Activated CD4-positive, alpha-beta memory T cell treated with anti-CD3 and anti-CD28 coated beads for 36 hours (primary cell): ENCODE results near the gene ITSN1. TPM values are rescaled to one million over a fixed set of nuclear protein-coding genes. Genes with fewer than 3 reads are reported as not detected.

Experiments
- CTCF ChIA-PET: fragments of 350-600 bp; sonication (Branson Sonifier 250); formaldehyde crosslinking; loops from one replicate; lab custom pipeline; 2021; ENCODE audit warnings: antibody characterized with exemption, inconsistent platforms; lab: Charles Lee
- POLR2A ChIA-PET: fragments of 350-600 bp; sonication (Branson Sonifier 250); formaldehyde crosslinking; loops from one replicate; lab custom pipeline; 2021; ENCODE audit warnings: antibody characterized with exemption; lab: Charles Lee
- DNase-seq: peaks from one replicate; pipeline ENCODE4 v3.0.0-alpha.2; 2020
- H3K27ac Mint-ChIP-seq: one replicate; pipeline ENCODE4 v1.8.0; 2021; ENCODE audit warnings: mixed read lengths
- H3K27me3 Mint-ChIP-seq: one replicate; pipeline ENCODE4 v1.8.0; 2021; ENCODE audit warnings: mixed read lengths
- H3K36me3 Mint-ChIP-seq: one replicate; pipeline ENCODE4 v1.8.0; 2021; ENCODE audit warnings: mixed read lengths
- H3K4me1 Mint-ChIP-seq: one replicate; pipeline ENCODE4 v1.8.0; 2021; ENCODE audit warnings: low read depth, mixed read lengths
- H3K4me3 Mint-ChIP-seq: one replicate; pipeline ENCODE4 v1.8.0; 2021; ENCODE audit warnings: mild to moderate bottlenecking, mixed read lengths
- H3K9me3 Mint-ChIP-seq: one replicate; pipeline ENCODE4 v1.8.0; 2021; ENCODE audit warnings: mixed read lengths
- intact Hi-C: fragments of 100-400 bp; cut with micrococcal nuclease; formaldehyde crosslinking; loops from one replicate; pipeline ENCODE4 v1.15.1; 2023
- total RNA-seq, 2 experiments: library from RNA; stranded (reverse); gene quantifications; one replicate each; pipeline ENCODE4 v1.2.3, GENCODE V29; 2021

Gene ITSN1
- total RNA-seq, 2 experiments from 2014 or later = 3.2 to 4.5 TPM

DNA sequence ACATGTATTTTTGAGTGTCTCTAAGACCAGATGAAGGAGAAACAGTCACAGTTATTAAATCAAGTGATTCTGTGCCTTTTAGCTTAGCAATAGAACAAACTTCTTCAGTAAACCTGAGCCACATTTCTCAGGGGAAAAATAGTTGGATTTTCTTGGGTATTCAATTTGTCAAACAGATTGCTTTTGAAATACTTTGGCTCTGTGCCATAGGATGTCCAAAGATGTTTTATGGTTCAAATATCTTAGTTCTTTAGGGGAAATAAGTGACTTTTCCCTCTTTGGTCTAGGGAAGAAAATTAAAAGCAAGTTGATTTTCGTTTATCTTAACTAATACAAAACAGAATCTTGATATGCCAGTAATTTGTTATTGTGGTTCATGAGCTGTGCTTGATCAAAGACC, 147.4 kb downstream of the ITSN1 start:
- no peak for DNase-seq
- no peaks in the 10 kb centered on the region for H3K4me1 Mint-ChIP-seq
- intact Hi-C loops = no loop called here
- CTCF ChIA-PET = no interaction called here
- no peak overlapping the region for H3K4me3 Mint-ChIP-seq
- POLR2A ChIA-PET = no interaction called here
- no peaks in the 10 kb centered on the region for H3K9me3 Mint-ChIP-seq
- H3K36me3 Mint-ChIP-seq = no peaks in the 10 kb centered on the region
- H3K27ac Mint-ChIP-seq = no peak overlapping the region
- H3K27me3 Mint-ChIP-seq = no peaks in the 10 kb centered on the region

- ChIA-PET CTCF (no interaction called here), POLR2A (no interaction called here)
- H3K27ac Mint-ChIP-seq = no peak overlapping the region
- H3K27me3 Mint-ChIP-seq = no peaks in the 10 kb centered on the region
- intact Hi-C loops = no loop called here
- no peak for DNase-seq
- H3K4me3 Mint-ChIP-seq = no peak overlapping the region
- H3K36me3 Mint-ChIP-seq = no peaks in the 10 kb centered on the region
- no peaks in the 10 kb centered on the region for H3K9me3 Mint-ChIP-seq
- no peaks in the 10 kb centered on the region for H3K4me1 Mint-ChIP-seq
Observed at GRCh38 chr21:33791073-33791472, 148.8 kb downstream of the ITSN1 start.

GRCh38 chr21:33794596-33794995, 152.3 kb downstream of the ITSN1 start:
- DNase-seq = no peak
- Mint-ChIP-seq H3K9me3 (no peaks in the 10 kb centered on the region), H3K27me3 (no peaks in the 10 kb centered on the region), H3K4me1 (no peaks in the 10 kb centered on the region), H3K4me3 (no peak overlapping the region), H3K27ac (no peak overlapping the region), H3K36me3 (no peaks in the 10 kb centered on the region)
- intact Hi-C loops = no loop called here
- ChIA-PET POLR2A (no interaction called here), CTCF (no interaction called here)

DNA sequence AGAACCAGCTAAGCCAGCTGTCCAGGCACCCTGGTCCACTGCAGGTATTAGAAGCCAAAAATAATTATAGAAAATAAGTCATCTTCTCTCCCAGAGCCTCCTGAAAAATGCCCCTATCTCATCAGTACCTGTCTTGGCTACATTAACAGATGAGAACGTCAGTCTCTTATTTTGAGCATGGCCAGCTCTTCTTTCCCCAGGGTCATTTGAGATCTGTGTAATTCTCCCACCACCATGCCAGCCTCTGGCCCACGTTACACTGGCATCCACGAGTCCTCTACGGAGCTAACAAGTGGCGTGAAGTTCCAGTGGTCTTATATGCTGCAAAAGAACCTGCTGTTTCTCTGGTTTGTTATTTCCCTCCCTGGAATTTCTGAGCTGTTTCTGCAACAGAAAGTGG, 155.3 kb downstream of the ITSN1 start:
- H3K4me3 Mint-ChIP-seq = no peak overlapping the region
- intact Hi-C loops = no loop called here
- no peaks in the 10 kb centered on the region for H3K4me1 Mint-ChIP-seq

DNA sequence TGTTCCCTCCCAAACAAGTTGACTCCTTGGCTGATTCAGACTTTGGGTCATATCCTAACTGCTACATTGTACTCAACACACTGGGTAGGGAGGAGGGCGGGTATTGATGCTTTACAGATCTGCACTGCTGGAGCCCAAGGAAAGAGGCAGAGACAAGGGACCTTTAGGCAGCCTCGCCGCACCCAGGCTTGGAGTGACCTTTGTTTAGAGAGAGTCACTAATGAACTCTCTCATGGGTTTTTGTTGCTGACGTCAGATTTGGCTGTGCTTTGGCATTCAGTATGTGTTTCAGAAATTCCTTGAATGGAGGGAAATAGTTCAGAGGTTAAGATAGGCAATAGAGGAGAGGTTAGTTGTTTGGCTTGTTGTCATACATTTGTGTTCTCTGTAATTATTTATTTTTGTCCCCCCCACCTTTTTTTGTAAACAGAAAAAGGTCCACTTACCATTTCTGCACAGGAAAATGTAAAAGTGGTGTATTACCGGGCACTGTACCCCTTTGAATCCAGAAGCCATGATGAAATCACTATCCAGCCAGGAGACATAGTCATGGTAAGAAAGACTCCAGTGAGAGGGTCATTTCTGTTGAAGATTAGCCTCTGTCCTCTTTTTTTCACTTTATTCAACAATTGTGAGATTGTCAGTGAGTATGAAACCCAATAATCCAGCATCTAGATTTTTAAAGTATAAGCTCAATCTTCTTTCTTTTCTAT, 157.2 kb downstream of the ITSN1 start:
- CTCF ChIA-PET = no interaction called here
- H3K27me3 Mint-ChIP-seq = no peaks in the 10 kb centered on the region
- no peak overlapping the region for H3K27ac Mint-ChIP-seq

More for the DNA sequence above, 155.3 kb downstream of the ITSN1 start:
- ChIA-PET CTCF (no interaction called here), POLR2A (no interaction called here)
- no peaks in the 10 kb centered on the region for H3K9me3 Mint-ChIP-seq
- DNase-seq = no peak
- no peak overlapping the region for H3K27ac Mint-ChIP-seq
- no peaks in the 10 kb centered on the region for H3K27me3 Mint-ChIP-seq
- no peaks in the 10 kb centered on the region for H3K36me3 Mint-ChIP-seq

DNA sequence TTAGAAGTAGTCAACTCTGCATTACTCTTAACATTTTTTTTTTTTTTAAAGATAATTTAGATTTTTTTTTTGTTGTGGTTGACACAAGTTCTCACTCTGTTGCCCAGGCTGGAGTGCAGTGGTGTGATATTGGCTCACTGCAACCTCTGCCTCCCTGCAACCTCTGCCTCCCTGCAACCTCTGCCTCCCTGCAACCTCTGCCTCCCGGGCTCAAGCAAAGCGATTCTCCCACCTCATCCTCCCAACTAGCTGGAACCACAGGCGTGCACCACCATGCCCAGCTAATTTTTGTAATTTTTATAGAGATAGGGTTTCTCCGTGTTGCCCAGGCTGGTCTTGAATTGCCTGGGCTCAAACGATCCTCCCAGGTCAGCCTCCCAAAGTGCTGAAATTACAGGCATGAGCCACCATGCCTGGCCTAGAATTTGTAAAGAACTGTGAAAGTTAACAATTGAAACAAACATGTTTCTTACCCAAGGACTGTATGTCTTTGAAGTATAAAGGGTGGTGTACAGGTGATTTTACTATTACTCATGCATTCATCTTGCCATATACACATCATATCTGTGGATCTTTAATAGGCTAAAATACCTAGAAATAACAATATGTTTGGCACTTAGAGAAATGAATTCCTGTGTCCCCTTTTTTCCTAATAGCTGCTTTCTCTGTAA, 158.6 kb downstream of the ITSN1 start:
- intact Hi-C loops = no loop called here
- Mint-ChIP-seq H3K4me3 (no peak overlapping the region), H3K4me1 (no peaks in the 10 kb centered on the region), H3K27me3 (no peaks in the 10 kb centered on the region), H3K9me3 (no peaks in the 10 kb centered on the region), H3K36me3 (no peaks in the 10 kb centered on the region), H3K27ac (no peak overlapping the region)
- no peak for DNase-seq
- ChIA-PET CTCF (interaction anchor here (0.9 kb wide), 1 partner anchor 472 kb away, joined by 5 read pairs; no protein-coding TSS in a partner anchor), POLR2A (no interaction called here)

More for the DNA sequence above, 157.2 kb downstream of the ITSN1 start:
- intact Hi-C loops = no loop called here
- Mint-ChIP-seq H3K4me1 (no peaks in the 10 kb centered on the region), H3K36me3 (no peaks in the 10 kb centered on the region), H3K9me3 (no peaks in the 10 kb centered on the region), H3K4me3 (no peak overlapping the region)
- DNase-seq = no peak
- POLR2A ChIA-PET = interaction anchor here (0.6 kb wide), 1 partner anchor 418 kb away, joined by 3 read pairs; no protein-coding TSS in a partner anchor

- no peaks in the 10 kb centered on the region for H3K27me3 Mint-ChIP-seq
- DNase-seq = peak; percentile 11
- no peaks in the 10 kb centered on the region for H3K9me3 Mint-ChIP-seq
- H3K27ac Mint-ChIP-seq = no peak overlapping the region
- no peaks in the 10 kb centered on the region for H3K4me1 Mint-ChIP-seq
- ChIA-PET CTCF (interaction anchor here (0.9 kb wide), 1 partner anchor 472 kb away, joined by 5 read pairs; no protein-coding TSS in a partner anchor), POLR2A (no interaction called here)
- H3K36me3 Mint-ChIP-seq = no peaks in the 10 kb centered on the region
- no peak overlapping the region for H3K4me3 Mint-ChIP-seq
- intact Hi-C loops = no loop called here
Observed at GRCh38 chr21:33801424-33802405, 159.4 kb downstream of the ITSN1 start.

DNA sequence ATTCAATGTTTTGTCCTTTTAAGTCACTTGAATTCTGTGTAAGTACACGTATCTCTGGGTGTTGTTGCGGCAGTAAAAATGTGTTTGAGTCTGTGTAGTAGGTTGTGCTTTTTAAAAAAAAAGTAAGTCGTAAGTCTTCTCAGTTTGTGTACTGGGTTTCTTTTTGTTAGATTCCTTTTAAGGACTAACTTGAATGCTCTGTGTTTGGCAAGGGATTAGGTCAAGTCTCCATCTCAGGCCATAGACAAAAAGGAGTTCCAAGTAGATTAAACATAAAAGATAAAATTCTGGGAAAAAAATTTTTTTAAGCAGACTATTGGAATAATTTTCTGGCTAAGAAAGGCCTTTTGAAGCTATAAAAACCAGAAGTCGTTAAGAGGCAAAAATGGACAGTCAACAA, 160.2 kb downstream of the ITSN1 start:
- CTCF ChIA-PET = no interaction called here
- H3K4me1 Mint-ChIP-seq = no peaks in the 10 kb centered on the region
- intact Hi-C loops = no loop called here
- no peaks in the 10 kb centered on the region for H3K9me3 Mint-ChIP-seq
- DNase-seq = no peak
- POLR2A ChIA-PET = no interaction called here
- H3K27ac Mint-ChIP-seq = no peak overlapping the region
- no peaks in the 10 kb centered on the region for H3K27me3 Mint-ChIP-seq
- no peaks in the 10 kb centered on the region for H3K36me3 Mint-ChIP-seq
- H3K4me3 Mint-ChIP-seq = no peak overlapping the region

DNA sequence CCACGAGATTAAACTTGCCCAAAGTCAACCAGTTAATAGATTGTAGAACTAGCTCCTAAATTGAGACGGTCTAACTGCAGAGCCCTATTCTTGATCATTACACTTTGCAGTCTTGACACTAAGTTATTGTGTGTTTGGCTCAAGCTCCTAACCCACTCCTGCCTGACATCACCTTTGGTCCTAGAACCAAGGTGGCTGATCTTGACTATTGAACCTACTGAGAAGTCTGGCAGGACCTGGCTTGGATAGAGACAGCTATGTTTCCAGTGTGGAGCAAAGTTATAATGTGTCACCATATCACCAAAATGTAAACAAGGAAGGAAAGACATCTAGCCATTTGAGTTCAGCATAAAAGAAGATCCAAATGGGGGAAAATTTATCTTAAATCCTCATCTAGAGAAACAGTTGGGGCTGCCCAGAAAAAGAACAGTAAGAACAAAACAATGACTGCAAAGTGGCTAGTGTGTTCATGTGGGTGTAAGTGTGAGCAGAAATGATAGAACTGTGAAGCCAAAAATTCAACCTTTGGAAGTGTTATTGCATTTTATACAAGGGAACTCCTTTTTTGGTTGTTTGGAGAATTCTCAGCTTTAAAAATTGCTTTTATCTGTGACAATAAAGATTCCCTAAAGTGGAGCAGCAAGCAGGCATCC, 166.5 kb downstream of the ITSN1 start:
- no peak for DNase-seq
- no peaks in the 10 kb centered on the region for H3K9me3 Mint-ChIP-seq
- H3K36me3 Mint-ChIP-seq = no peaks in the 10 kb centered on the region
- H3K4me3 Mint-ChIP-seq = no peak overlapping the region
- CTCF ChIA-PET = interaction anchor here (1.3 kb wide), 1 partner anchor 539 kb away, joined by 3 read pairs; no protein-coding TSS in a partner anchor
- POLR2A ChIA-PET = no interaction called here
- intact Hi-C loops = no loop called here
- H3K4me1 Mint-ChIP-seq = no peaks in the 10 kb centered on the region
- H3K27ac Mint-ChIP-seq = no peak overlapping the region
- H3K27me3 Mint-ChIP-seq = no peaks in the 10 kb centered on the region

GRCh38 chr21:33810766-33811165, 168.5 kb downstream of the ITSN1 start:
- ChIA-PET POLR2A (no interaction called here), CTCF (no interaction called here)
- H3K4me1 Mint-ChIP-seq = no peaks in the 10 kb centered on the region
- intact Hi-C loops = no loop called here
- no peak overlapping the region for H3K27ac Mint-ChIP-seq
- H3K36me3 Mint-ChIP-seq = no peaks in the 10 kb centered on the region
- H3K9me3 Mint-ChIP-seq = no peaks in the 10 kb centered on the region
- H3K4me3 Mint-ChIP-seq = no peak overlapping the region
- DNase-seq = no peak
- H3K27me3 Mint-ChIP-seq = no peaks in the 10 kb centered on the region

DNA sequence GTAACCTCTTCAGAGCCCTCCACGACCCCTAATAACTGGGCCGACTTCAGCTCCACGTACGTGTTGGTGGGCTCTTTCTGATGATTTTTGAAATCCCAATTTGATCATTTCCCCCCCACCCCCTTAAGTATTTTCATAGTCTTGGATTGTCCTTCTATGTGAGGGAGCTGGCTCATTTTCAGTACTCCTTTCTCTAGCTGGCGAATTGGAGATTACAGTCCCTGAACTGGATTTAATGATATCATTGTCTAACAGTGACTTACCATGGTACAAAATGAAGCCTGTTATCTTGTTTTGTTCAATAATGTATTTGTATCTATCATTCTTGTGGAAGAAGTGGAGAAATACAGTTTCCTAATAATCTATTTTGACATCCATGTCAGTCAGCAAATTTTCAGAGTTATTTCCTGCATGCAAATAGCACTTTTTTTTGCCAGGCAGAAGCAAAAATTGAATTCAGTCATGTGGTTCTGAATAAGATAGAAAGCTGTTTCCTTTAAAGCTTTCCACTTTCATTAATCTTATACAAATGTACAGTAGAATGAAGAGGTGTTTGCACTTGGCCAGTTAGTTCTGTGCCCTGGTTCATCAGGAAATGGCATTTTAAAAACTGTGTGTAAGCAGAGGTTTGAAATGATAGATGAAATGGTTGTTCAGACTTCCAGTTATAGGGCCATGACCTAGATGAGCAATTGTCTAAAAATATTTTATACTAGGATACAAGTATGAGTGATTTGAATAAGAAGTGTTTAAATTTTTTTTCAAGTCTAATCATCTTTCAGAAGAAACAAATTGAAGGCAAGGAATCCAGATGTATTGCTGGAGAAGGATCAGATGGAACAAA, 169.1 kb downstream of the ITSN1 start:
- POLR2A ChIA-PET = no interaction called here
- Mint-ChIP-seq H3K9me3 (no peaks in the 10 kb centered on the region), H3K27me3 (no peaks in the 10 kb centered on the region), H3K4me3 (no peak overlapping the region), H3K4me1 (no peaks in the 10 kb centered on the region), H3K27ac (no peak overlapping the region), H3K36me3 (no peaks in the 10 kb centered on the region)
- DNase-seq = no peak
- intact Hi-C loops = no loop called here
- CTCF ChIA-PET = no interaction called here
